Vagina (tissue), 2 donors: Measurements from ENCODE around the gene TCF4. TPM values are rescaled to one million over a fixed set of nuclear protein-coding genes. Genes with fewer than 3 reads are reported as not detected.

Experiments
- DNase-seq, 2 donors: peaks; one replicate each; pipeline ENCODE4 v3.0.0-alpha.2; 2017; ENCODE audit errors: extremely low spot score in 2 of 2
- H3K27ac ChIP-seq: fragments of 200-600 bp; sonication (generic); one replicate; pipeline ENCODE4 v1.5.1; 2019
- H3K27me3 ChIP-seq: fragments of 200-600 bp; sonication (generic); one replicate; pipeline ENCODE4 v1.5.1; 2019
- H3K36me3 ChIP-seq, 2 donors: fragments of 200-600 bp; sonication (generic); one replicate each; pipeline ENCODE4 v1.5.1; 2017 to 2019
- H3K4me1 ChIP-seq: fragments of 200-600 bp; sonication (generic); one replicate; pipeline ENCODE4 v1.5.1; 2019
- H3K4me3 ChIP-seq, 2 donors: fragments of 200-600 bp; sonication (generic); 1 replicate in 1 of 2; 2 replicates in 1 of 2; pipeline ENCODE4 v1.5.1; 2016 to 2019
- H3K9me3 ChIP-seq: fragments of 200-600 bp; sonication (generic); one replicate; pipeline ENCODE4 v1.5.1; 2019
- CTCF ChIP-seq, 3 experiments: fragments of 450-650 bp in 2 of 3; fragments of 200-600 bp in 1 of 3; sonication (generic) in 1 of 3; IDR thresholded peaks; one replicate each; pipeline ENCODE4 v1.5.1; 2017 to 2019; ENCODE audit warnings: antibody characterized with exemption in 3 of 3, mild to moderate bottlenecking in 2 of 3, moderate library complexity in 2 of 3
- POLR2A ChIP-seq, 2 donors: fragments of 450-650 bp; IDR thresholded peaks; one replicate each; pipeline ENCODE4 v1.6.1; 2017; ENCODE audit warnings: antibody characterized with exemption in 2 of 2, mild to moderate bottlenecking in 2 of 2, moderate library complexity in 2 of 2
- POLR2AphosphoS5 ChIP-seq, 2 donors: sonication (generic); formaldehyde crosslinking; IDR thresholded peaks; one replicate each; pipeline ENCODE4 v1.9.0; 2017; ENCODE audit warnings: antibody characterized with exemption in 2 of 2, mild to moderate bottlenecking in 2 of 2, low read depth in 1 of 2; ENCODE audit not compliant: insufficient read depth in 1 of 2
- intact Hi-C: fragments of 100-400 bp; cut with DNase I; formaldehyde crosslinking; loops from one replicate; pipeline ENCODE4 v1.15.1; 2023
- total RNA-seq: library from RNA; depleted of rRNA; stranded (reverse); fragments of >200 nt; gene quantifications from one replicate; pipeline ENCODE4 v1.2.3, GENCODE V29; 2016

TCF4 gene
- total RNA-seq, 1 donor from 2014 or later = 105 TPM

GRCh38 chr18:55395799-55396198 is 192.2 kb downstream of the TCF4 start:
- intact Hi-C loops = no loop called here
- no peak for TF ChIP-seq POLR2A (IDR thresholded peaks at IDR 0.05)
- no peak overlapping the region for H3K4me3 ChIP-seq
- peak overlapping the region; percentile 85 for H3K27ac ChIP-seq
- peaks cover 40% of the 10 kb centered on the region for H3K4me1 ChIP-seq
- H3K9me3 ChIP-seq = no peaks in the 10 kb centered on the region
- H3K36me3 ChIP-seq = no peaks in the 10 kb centered on the region
- no peak for DNase-seq
- no peaks in the 10 kb centered on the region for H3K27me3 ChIP-seq

- no peaks in the 10 kb centered on the region for H3K9me3 ChIP-seq
- H3K4me3 ChIP-seq = no peak overlapping the region
- no peak for DNase-seq
- intact Hi-C loops = no loop called here
- peaks cover 21% of the 10 kb centered on the region for H3K4me1 ChIP-seq
- H3K27me3 ChIP-seq = no peaks in the 10 kb centered on the region
- TF ChIP-seq CTCF (IDR thresholded peaks at IDR 0.05) = no peak
- TF ChIP-seq POLR2A (IDR thresholded peaks at IDR 0.05) = no peak
- no peak for TF ChIP-seq POLR2AphosphoS5 (IDR thresholded peaks at IDR 0.05; ENCODE audit: insufficient read depth in 1 of 2, low read depth in 1 of 2)
- no peak overlapping the region for H3K27ac ChIP-seq
- no peaks in the 10 kb centered on the region for H3K36me3 ChIP-seq
Measured at GRCh38 chr18:55390898-55391297, 197.1 kb downstream of the TCF4 start.

GRCh38 chr18:55387139-55387984 is 200.6 kb downstream of the TCF4 start:
- peaks cover 17% of the 10 kb centered on the region for H3K4me1 ChIP-seq
- no peaks in the 10 kb centered on the region for H3K36me3 ChIP-seq
- no peaks in the 10 kb centered on the region for H3K9me3 ChIP-seq
- no peak overlapping the region for H3K4me3 ChIP-seq
- H3K27me3 ChIP-seq = no peaks in the 10 kb centered on the region
- no peak for TF ChIP-seq CTCF (IDR thresholded peaks at IDR 0.05)
- peak in 1 of 2 donors; percentile 63 for TF ChIP-seq POLR2AphosphoS5 (IDR thresholded peaks at IDR 0.05; ENCODE audit: insufficient read depth in 1 of 2, low read depth in 1 of 2)
- TF ChIP-seq POLR2A (IDR thresholded peaks at IDR 0.05) = peak in 1 of 2 donors; percentile 3
- intact Hi-C loops = no loop called here
- H3K27ac ChIP-seq = peak overlapping the region; percentile 42
- DNase-seq = no peak

- TF ChIP-seq POLR2A (IDR thresholded peaks at IDR 0.05) (no peak), POLR2AphosphoS5 (IDR thresholded peaks at IDR 0.05; ENCODE audit: insufficient read depth in 1 of 2, low read depth in 1 of 2) (no peak), CTCF (IDR thresholded peaks at IDR 0.05) (no peak)
- intact Hi-C loops = no loop called here
- Histone ChIP-seq H3K4me3 (no peak overlapping the region), H3K9me3 (no peaks in the 10 kb centered on the region), H3K27me3 (no peaks in the 10 kb centered on the region), H3K36me3 (no peaks in the 10 kb centered on the region), H3K27ac (no peak overlapping the region), H3K4me1 (peaks cover 17% of the 10 kb centered on the region)
- no peak for DNase-seq
Measured at GRCh38 chr18:55386545-55386944, 201.4 kb downstream of the TCF4 start.

GRCh38 chr18:55385770-55386169 is 202.2 kb downstream of the TCF4 start:
- intact Hi-C loops = no loop called here
- H3K4me3 ChIP-seq = no peak overlapping the region
- no peaks in the 10 kb centered on the region for H3K36me3 ChIP-seq
- no peak for DNase-seq
- TF ChIP-seq CTCF (IDR thresholded peaks at IDR 0.05) (no peak), POLR2AphosphoS5 (IDR thresholded peaks at IDR 0.05; ENCODE audit: insufficient read depth in 1 of 2, low read depth in 1 of 2) (no peak), POLR2A (IDR thresholded peaks at IDR 0.05) (no peak)
- no peaks in the 10 kb centered on the region for H3K27me3 ChIP-seq
- H3K27ac ChIP-seq = no peak overlapping the region
- peaks cover 17% of the 10 kb centered on the region for H3K4me1 ChIP-seq
- H3K9me3 ChIP-seq = no peaks in the 10 kb centered on the region
